Measurements from ENCODE around the gene ZMYND11.

ZMYND11 gene

DNA sequence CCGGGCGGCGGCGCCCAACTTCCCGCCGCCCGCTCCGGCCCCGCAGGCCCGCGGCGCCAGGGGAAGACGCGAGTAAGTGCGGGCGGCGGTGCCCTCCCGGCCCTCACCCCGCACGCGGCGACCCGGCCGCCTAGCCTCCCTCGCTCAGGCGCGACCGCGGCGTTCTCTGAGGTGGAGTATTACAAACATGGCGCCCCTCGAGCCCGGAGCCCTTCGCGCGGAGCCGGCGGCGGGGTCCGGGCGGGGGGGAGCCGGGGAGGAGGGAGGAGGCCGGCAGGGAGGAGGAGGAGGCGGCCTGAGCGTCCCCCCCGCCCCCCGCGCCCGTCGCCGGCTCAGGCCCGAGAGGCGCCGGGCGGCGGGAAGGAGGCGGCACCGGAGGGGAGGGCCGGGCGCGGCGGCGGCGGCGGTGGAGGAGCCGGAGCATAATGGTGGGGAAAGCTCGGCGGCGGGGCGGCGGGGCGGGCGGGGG, at the start of gene ZMYND11:
Gene ZMYND11, plus strand, starts transcription at position 324 of the 469 bp plus-strand sequence. CDS start 44,558 bp downstream, outside the sequence.
- ChIA-PET CTCF (no interaction called here), POLR2A (interaction anchor here (1.5 kb wide), 1 partner anchor 9 kb away, joined by 4 read pairs; no protein-coding TSS in a partner anchor)
- peak; percentile 51 for DNase-seq (ENCODE audit: extremely low spot score)
- no peak for TF ChIP-seq SP1 (IDR thresholded peaks at IDR 0.05)
- TF ChIP-seq CTBP1 (IDR thresholded peaks at IDR 0.05; ENCODE audit: borderline replicate concordance) = no peak
- TF ChIP-seq TARDBP (IDR thresholded peaks at IDR 0.05) = no peak
- no peak for TF ChIP-seq FOXK2 (IDR thresholded peaks at IDR 0.05)
- TF ChIP-seq SUZ12 (IDR thresholded peaks at IDR 0.05) = no peak
- TF ChIP-seq FOXM1 (IDR thresholded peaks at IDR 0.05; ENCODE audit: borderline replicate concordance) = no peak
- TF ChIP-seq ZNF384 (IDR thresholded peaks at IDR 0.05) = no peak
- no peak for TF ChIP-seq PKNOX1 (IDR thresholded peaks at IDR 0.05)
- TF ChIP-seq NFRKB (IDR thresholded peaks at IDR 0.05) = no peak
- no peak for TF ChIP-seq FOXA1 (IDR thresholded peaks at IDR 0.05)
- no peak for TF ChIP-seq ELF4 (IDR thresholded peaks at IDR 0.05)
- TF ChIP-seq L3MBTL2 (conservative IDR thresholded peaks at IDR 0.05) = no peak
- no peak for TF ChIP-seq LEF1 (IDR thresholded peaks at IDR 0.05; ENCODE audit: borderline replicate concordance)
- TF ChIP-seq BHLHE40 (IDR thresholded peaks at IDR 0.05; ENCODE audit: borderline replicate concordance) = no peak
- no peak for TF ChIP-seq ARNT (IDR thresholded peaks at IDR 0.05)
- TF ChIP-seq HDGF (IDR thresholded peaks at IDR 0.05; ENCODE audit: borderline replicate concordance) = no peak

DNA sequence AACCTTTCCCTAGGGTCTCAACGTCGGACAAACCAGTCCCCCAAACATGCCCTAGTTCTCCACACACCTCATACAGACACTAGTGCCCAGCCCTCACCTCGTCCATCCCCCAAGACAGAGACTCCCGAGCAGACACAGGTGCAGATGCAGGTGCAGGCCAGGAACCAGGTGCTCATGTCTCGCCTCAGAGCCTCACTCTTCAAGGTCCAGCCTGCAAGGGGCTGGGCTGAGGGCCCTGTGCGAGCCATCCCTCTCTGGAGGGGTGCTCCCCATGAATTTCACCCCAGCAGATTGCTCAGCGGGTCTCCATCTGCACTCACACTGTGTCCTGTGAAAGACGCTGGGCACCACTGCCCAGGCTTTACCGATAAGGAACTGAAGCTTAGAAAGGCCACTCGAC, 49.2 kb upstream of the ZMYND11 start:
- TF ChIP-seq LEF1 (IDR thresholded peaks at IDR 0.05; ENCODE audit: borderline replicate concordance) = no peak
- TF ChIP-seq CTBP1 (IDR thresholded peaks at IDR 0.05; ENCODE audit: borderline replicate concordance) = no peak
- no peak for TF ChIP-seq L3MBTL2 (conservative IDR thresholded peaks at IDR 0.05)
- no peak for TF ChIP-seq TARDBP (IDR thresholded peaks at IDR 0.05)
- TF ChIP-seq FOXA1 (IDR thresholded peaks at IDR 0.05) = no peak
- no peak for TF ChIP-seq SUZ12 (IDR thresholded peaks at IDR 0.05)
- TF ChIP-seq ARNT (IDR thresholded peaks at IDR 0.05) = no peak
- TF ChIP-seq FOXM1 (IDR thresholded peaks at IDR 0.05; ENCODE audit: borderline replicate concordance) = no peak
- no peak for TF ChIP-seq BHLHE40 (IDR thresholded peaks at IDR 0.05; ENCODE audit: borderline replicate concordance)
- no peak for TF ChIP-seq FOXK2 (IDR thresholded peaks at IDR 0.05)
- TF ChIP-seq SP1 (IDR thresholded peaks at IDR 0.05) = no peak
- TF ChIP-seq ZNF384 (IDR thresholded peaks at IDR 0.05) = no peak
- no peak for TF ChIP-seq HDGF (IDR thresholded peaks at IDR 0.05; ENCODE audit: borderline replicate concordance)
- no peak for TF ChIP-seq PKNOX1 (IDR thresholded peaks at IDR 0.05)
- DNase-seq (ENCODE audit: extremely low spot score) = no peak
- CTCF ChIA-PET = no interaction called here
- POLR2A ChIA-PET = no interaction called here

GRCh38 chr10:87177-88080, 47.8 kb upstream of the ZMYND11 start:
- ChIA-PET POLR2A (no interaction called here), CTCF (no interaction called here)
- no peak for TF ChIP-seq CTBP1 (IDR thresholded peaks at IDR 0.05; ENCODE audit: borderline replicate concordance)
- no peak for TF ChIP-seq LEF1 (IDR thresholded peaks at IDR 0.05; ENCODE audit: borderline replicate concordance)
- no peak for TF ChIP-seq ARNT (IDR thresholded peaks at IDR 0.05)
- DNase-seq (ENCODE audit: extremely low spot score) = no peak

DNA sequence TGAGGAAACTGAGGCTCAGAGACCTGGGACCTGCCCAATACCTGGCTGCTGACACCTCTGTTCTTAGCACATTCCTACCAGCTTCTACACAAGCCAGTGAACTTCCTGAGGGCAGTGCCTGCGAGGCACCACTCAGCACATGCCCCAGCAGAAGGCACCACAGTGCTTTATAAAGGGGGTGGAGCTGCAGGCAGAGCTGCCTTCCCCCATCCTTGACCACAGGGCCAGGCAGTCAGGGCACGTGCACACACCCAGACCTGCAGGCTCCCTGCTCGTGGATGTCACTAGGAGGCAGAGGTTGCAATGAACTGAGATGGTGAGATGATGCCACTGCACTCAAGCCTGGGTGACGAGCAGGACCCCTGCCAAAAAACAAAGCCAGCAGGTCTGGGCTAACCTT, 47.0 kb upstream of the ZMYND11 start:
- ChIA-PET POLR2A (interaction anchor here (1.7 kb wide), 1 partner anchor 12 kb away, joined by 5 read pairs; no protein-coding TSS in a partner anchor), CTCF (no interaction called here)
- TF ChIP-seq LEF1 (IDR thresholded peaks at IDR 0.05; ENCODE audit: borderline replicate concordance) = no peak
- TF ChIP-seq CTBP1 (IDR thresholded peaks at IDR 0.05; ENCODE audit: borderline replicate concordance) = no peak
- TF ChIP-seq NFRKB (IDR thresholded peaks at IDR 0.05) = no peak
- TF ChIP-seq HDGF (IDR thresholded peaks at IDR 0.05; ENCODE audit: borderline replicate concordance) = no peak
- TF ChIP-seq ELF4 (IDR thresholded peaks at IDR 0.05) = no peak
- no peak for TF ChIP-seq ARNT (IDR thresholded peaks at IDR 0.05)
- TF ChIP-seq BHLHE40 (IDR thresholded peaks at IDR 0.05; ENCODE audit: borderline replicate concordance) = no peak
- TF ChIP-seq FOXK2 (IDR thresholded peaks at IDR 0.05) = no peak
- TF ChIP-seq FOXA1 (IDR thresholded peaks at IDR 0.05) = no peak
- no peak for TF ChIP-seq ZNF384 (IDR thresholded peaks at IDR 0.05)
- no peak for TF ChIP-seq L3MBTL2 (conservative IDR thresholded peaks at IDR 0.05)
- TF ChIP-seq SUZ12 (IDR thresholded peaks at IDR 0.05) = no peak
- no peak for TF ChIP-seq PKNOX1 (IDR thresholded peaks at IDR 0.05)
- no peak for TF ChIP-seq TARDBP (IDR thresholded peaks at IDR 0.05)
- no peak for TF ChIP-seq FOXM1 (IDR thresholded peaks at IDR 0.05; ENCODE audit: borderline replicate concordance)
- TF ChIP-seq SP1 (IDR thresholded peaks at IDR 0.05) = no peak
- no peak for DNase-seq (ENCODE audit: extremely low spot score)

- ChIA-PET CTCF (interaction anchor here (1.0 kb wide), 1 partner anchor 13 kb away, joined by 4 read pairs; no protein-coding TSS in a partner anchor), POLR2A (interaction anchor here (1.7 kb wide), 1 partner anchor 13 kb away, joined by 5 read pairs; no protein-coding TSS in a partner anchor)
- no peak for DNase-seq (ENCODE audit: extremely low spot score)
- no peak for TF ChIP-seq FOXK2 (IDR thresholded peaks at IDR 0.05)
- TF ChIP-seq ARNT (IDR thresholded peaks at IDR 0.05) = no peak
- no peak for TF ChIP-seq L3MBTL2 (conservative IDR thresholded peaks at IDR 0.05)
- no peak for TF ChIP-seq PKNOX1 (IDR thresholded peaks at IDR 0.05)
- TF ChIP-seq SP1 (IDR thresholded peaks at IDR 0.05) = no peak
Measured at GRCh38 chr10:89248-89647, 46.0 kb upstream of the ZMYND11 start.

All from HEK293T (cell line).